GM23248 (cell line): ENCODE measurements around the gene NISCH.

ENCODE experiments used
- EZH2 ChIP-seq: fragments of 200-600 bp; sonication (generic); IDR thresholded peaks from 2 replicates; pipeline ENCODE4 v1.6.1; 2018; ENCODE audit warnings: antibody characterized with exemption, mild to moderate bottlenecking; ENCODE audit not compliant: insufficient read depth, poor library complexity, severe bottlenecking
- EZH2phosphoT487 ChIP-seq: fragments of 200-600 bp; sonication (generic); IDR thresholded peaks from 2 replicates; pipeline ENCODE4 v1.6.1; 2018; ENCODE audit warnings: antibody characterized with exemption, moderate library complexity, mild to moderate bottlenecking, low read depth; ENCODE audit not compliant: insufficient read depth

DNA sequence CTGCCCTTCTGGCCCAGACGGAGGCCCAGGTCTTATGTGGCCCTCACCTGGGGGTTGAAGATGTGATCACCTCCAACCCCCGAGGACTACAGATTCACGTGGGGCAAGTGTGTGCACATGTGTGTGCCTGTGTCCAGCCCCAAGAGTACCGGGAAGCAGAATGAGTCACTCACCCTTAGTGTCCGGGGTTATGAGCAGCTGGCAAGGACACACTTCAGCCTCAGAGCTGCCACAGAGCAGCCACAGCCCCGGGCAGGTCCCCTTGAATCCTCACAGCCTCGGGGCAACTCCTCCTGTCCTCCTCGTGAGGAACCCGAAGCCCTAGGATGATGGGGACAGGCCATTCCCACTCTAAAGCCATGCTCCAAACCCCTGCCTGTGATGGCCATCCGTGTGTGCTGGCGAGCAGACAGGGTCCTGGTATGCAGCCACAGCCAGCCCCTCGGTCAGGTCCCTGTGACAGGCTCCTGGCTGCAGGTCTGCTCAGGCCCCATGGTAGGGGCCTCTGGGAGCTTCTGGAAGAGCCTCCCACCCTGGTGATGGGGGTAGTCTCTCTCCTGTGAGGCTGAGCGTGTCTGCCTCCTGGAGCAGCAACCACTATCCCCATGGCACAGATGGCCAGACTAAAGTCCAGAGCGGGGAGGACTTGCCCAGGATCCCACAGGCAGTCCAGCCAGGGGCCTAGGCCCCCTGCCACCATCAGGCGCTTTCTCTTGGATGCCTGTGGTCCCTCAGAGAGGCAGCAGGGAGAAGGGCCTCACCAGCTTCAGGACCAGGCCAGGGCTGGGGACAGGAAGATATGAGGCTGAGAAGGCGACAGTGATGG lies 40.6 kb downstream of the NISCH start:
- no peak for TF ChIP-seq EZH2
- TF ChIP-seq EZH2phosphoT487, result no peak
